GM12875 (cell line): Measurements from ENCODE around the gene LDLRAD4.
"Not testable (repeated sequence)": the region's sequence is repeated elsewhere in the genome, so short reads cannot be mapped to it uniquely, and the experiment has no call there.

Source experiments
- H3K4me3 ChIP-seq: one replicate; pipeline ENCODE4 v1.5.1; 2011; ENCODE audit warnings: low read depth, low read length, control low read depth
- TF ChIP-seq, protein P1 (sequence below): IDR thresholded peaks from 2 replicates; pipeline ENCODE4 v1.5.1; 2011; ENCODE audit warnings: low read depth, mild to moderate bottlenecking, control low read depth, inconsistent platforms, low read length, moderate library complexity, borderline replicate concordance; ENCODE audit not compliant: insufficient read depth

LDLRAD4 gene

DNA sequence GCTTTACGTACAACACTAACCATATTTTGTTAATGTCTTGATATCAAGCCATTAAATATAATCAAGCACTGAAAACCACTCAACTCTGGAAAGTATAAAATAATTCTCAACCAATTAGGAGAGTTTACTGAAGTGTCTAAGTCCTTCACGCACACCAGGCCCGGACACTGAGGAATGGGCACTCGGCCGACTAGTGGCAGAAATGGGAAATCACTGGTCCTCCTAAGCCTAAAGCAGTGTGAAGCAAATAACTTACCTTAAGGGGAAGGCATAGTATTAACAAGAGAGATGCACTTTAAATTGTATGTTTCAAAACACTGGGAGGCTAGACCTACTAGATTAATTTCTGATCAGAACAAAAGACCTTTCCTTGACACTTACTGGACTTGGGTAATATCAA lies 462.1 kb downstream of the LDLRAD4 start:
- TF ChIP-seq, protein P1, sequence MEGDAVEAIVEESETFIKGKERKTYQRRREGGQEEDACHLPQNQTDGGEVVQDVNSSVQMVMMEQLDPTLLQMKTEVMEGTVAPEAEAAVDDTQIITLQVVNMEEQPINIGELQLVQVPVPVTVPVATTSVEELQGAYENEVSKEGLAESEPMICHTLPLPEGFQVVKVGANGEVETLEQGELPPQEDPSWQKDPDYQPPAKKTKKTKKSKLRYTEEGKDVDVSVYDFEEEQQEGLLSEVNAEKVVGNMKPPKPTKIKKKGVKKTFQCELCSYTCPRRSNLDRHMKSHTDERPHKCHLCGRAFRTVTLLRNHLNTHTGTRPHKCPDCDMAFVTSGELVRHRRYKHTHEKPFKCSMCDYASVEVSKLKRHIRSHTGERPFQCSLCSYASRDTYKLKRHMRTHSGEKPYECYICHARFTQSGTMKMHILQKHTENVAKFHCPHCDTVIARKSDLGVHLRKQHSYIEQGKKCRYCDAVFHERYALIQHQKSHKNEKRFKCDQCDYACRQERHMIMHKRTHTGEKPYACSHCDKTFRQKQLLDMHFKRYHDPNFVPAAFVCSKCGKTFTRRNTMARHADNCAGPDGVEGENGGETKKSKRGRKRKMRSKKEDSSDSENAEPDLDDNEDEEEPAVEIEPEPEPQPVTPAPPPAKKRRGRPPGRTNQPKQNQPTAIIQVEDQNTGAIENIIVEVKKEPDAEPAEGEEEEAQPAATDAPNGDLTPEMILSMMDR: peak; percentile 56; the same call in 1 of the 2 replicates
- H3K4me3 ChIP-seq: no peak overlapping the region

DNA sequence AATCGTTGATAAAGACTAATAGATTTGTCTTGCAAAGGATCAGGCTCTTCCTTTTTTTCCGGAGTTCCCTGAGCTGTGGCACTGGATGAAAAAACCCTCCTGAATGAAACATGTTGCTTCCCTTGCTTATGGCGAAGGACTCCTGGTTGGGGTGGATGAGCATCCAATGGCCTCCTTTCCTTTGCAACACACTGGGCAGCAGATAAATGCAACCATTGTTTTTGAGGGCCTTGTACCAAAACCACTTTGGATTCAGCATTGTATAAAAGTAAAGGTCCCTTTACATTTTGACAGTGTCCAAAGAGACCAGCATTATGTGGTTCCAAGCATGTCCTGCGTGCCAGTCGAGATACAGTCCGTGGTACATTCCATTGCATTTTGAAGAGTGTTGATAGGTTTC lies 463.1 kb downstream of the LDLRAD4 start:
- TF ChIP-seq, protein P1: no peak
- H3K4me3 ChIP-seq: no peak overlapping the region

DNA sequence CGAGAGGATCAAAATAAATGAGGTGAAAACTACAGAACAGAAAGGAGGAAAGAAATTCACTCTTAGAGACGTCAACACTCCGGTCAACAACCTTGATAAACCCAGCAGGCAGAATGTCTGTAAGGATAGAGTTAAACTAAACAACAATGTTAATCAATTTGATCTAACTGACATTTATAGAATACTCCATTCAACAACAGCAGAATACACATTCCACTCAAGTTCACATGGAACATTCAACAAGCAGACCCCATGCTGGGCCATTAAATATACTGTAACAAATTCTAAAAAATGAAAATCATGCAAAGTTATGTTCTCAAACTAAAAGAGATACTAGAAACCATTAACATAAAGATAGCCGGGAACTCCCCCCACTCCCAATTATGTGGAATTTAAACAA lies 466.0 kb downstream of the LDLRAD4 start:
- no peak overlapping the region for H3K4me3 ChIP-seq
- TF ChIP-seq, protein P1: no peak

DNA sequence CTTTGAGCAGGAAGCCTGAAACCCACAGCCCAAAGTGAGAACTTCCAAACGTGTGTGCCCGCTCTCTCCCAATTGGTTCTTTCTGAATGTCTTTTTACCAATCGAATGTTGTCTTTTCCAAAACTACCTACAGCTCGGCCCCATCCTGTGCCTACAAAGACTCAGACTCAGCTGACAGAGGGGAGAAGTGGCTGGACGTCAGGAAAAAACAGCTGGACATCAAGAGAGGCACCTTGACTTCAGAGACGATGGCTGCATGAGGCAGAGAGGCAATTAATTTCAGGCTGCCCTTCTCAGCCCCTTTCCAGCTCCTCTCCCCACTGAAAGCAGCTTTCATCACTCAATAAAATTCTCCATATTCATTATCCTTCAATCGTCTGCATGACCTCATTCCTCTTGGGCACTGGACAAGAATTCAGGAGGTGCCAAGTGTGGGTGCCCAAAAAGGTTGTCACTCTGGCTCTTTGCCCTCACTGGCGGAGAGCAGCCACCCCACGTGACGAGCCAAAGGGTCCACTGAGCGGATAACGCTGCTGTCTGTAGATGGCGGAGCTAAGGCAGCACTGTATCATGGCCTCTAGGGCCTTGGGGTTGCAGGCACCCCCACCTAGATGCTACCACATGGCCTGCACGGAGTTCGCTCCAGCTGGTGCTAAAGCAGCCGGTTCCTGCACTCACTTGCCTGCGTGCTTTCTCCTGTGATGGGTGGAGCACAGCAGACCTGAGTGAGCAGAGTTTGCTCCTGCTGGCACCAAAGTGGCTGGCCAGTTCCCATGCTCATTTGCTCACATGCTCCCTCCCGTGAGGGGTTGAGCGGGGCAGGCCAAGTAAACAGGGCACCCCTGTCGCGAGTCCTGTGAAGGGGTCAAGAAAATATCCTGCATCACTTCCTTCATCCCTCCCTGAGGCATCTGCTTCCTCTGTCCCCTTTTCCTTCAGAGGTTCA lies 469.9 kb downstream of the LDLRAD4 start:
- TF ChIP-seq, protein P1: no peak
- no peak overlapping the region for H3K4me3 ChIP-seq

DNA sequence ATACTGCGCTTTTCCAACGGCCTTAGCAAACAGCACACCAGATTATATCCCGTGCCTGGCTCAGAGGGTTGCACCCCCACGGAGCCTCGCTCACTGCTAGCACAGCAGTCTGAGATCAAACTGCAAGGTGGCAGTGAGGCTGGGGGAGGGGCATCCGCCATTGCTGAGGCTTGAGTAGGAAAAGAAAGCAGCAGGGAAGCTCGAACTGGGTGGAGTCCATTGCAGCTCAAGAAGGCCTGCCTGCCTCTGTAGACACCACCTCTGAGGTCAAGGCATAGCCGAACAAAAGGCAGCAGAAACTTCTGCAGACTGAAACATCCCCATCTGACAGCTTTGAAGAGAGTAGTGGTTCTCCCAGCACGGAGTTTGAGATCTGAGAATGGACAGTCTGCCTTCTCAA lies 471.5 kb downstream of the LDLRAD4 start:
- H3K4me3 ChIP-seq: not testable (repeated sequence)

DNA sequence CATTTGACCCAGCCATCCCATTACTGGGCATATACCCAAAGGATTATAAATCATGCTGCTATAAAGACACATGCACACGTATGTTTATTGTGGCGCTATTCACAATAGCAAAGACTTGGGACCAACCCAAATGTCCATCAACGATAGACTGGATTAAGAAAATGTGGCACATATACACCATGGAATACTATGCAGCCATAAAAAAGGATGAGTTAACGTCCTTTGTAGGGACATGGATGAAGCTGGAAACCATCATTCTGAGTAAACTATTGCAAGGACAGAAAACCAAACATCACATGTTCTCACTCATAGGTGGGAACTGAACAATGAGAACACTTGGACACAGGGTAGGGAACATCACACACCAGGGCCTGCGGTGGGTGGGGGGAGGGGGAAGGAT lies 476.8 kb downstream of the LDLRAD4 start:
- H3K4me3 ChIP-seq: not testable (repeated sequence)

DNA sequence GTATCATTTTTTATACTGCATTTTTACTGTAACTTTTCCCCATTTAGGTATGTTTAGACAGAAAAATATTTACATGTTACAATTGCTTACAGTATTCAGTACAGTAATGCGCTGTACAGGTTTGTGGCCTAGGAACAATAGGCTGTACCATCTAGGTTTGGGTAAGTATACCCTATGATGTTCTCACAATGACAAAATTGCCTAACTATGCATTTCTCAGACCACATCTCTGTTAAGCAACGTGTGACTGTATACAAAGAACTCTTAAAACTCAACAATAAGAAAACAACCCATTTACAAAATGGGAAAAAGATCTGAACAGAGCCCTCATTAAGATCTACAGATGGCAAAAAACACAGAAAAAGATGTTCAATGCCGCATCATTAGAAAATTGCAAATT lies 478.4 kb downstream of the LDLRAD4 start:
- no peak overlapping the region for H3K4me3 ChIP-seq
- TF ChIP-seq, protein P1: no peak

DNA sequence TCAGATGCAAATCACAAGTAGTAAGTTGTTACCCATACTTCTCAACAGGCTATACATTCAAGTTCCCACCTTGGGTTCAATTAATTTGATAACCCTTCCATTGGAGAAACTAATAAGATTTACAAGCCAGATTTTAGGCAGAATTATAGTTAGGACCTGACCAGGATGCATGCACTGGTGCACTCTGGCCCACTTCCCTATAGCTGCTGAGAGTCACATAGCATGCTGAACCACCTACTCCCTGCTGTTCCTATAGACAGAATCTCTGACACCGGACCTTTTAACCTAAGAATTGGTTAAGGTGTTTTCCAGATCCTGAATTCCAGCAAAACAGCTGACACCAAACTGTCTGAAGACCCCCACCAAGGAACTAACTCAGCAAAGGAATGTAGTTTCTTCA lies 481.6 kb downstream of the LDLRAD4 start:
- TF ChIP-seq, protein P1: no peak
- H3K4me3 ChIP-seq: no peak overlapping the region
